ENCODE results near the gene SIRT6. TPM values are rescaled to one million over a fixed set of nuclear protein-coding genes. Genes with fewer than 3 reads are reported as not detected.

Gene SIRT6
- total RNA-seq, 1 experiment from 2014 or later = 18.0 TPM

DNA sequence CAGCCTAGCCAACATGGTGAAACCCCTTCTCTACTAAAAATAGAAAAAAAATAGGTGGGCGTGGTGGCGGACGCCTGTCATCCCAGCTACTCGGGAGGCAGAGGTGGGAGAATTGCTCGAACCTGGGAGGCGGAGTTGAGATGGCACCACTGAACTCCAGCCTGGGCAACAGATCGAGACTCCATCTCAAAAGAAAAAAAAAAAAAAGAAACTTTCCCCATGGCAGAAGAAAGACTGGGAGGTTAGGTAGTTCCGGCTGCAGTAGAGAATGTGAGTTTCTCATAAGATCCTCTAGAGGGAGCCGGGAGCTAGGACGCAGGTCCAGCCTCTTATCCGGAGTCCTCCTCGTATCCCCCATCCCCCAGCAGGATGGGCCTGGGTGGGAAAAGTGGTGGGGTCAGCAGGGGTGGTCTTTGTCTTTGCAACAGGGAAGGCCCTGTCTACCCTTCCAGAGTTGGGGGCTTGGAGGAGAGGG lies 42.1 kb downstream of the SIRT6 start:
- intact Hi-C loops (cut with micrococcal nuclease) = loop anchor here (5.0 kb wide), 1 partner anchor 47 kb away; no protein-coding TSS in a partner anchor
- BruUV-seq (replicated peaks) = no TSS peak
- no peaks in the 10 kb centered on the region for H4K20me1 ChIP-seq (ENCODE audit: low read length)
- no peak overlapping the region for H3K9ac ChIP-seq (ENCODE audit: low read length)
- ATAC-seq = peak; percentile 78
- H3K9me2 ChIP-seq (replicated peaks; ENCODE audit: low read length) = no peaks in the 10 kb centered on the region
- H3K36me3 ChIP-seq (ENCODE audit: low read depth, low read length) = no peaks in the 10 kb centered on the region
- peak overlapping the region; percentile 62 for H3K4me2 ChIP-seq (ENCODE audit: low read length)
- POLR2A ChIA-PET (ENCODE audit: unreplicated experiment) = no interaction called here
- H3K4me3 ChIP-seq (ENCODE audit: low read length) = 0 out of 2 replicates have a peak overlapping the region, but pooled peaks have one; percentile 21
- peak; percentile 64 for DNase-seq
- no peaks in the 10 kb centered on the region for H3K27me3 ChIP-seq (ENCODE audit: low read length)
- no peak overlapping the region for H2AFZ ChIP-seq (ENCODE audit: low read length)
- TF ChIP-seq, protein P1, sequence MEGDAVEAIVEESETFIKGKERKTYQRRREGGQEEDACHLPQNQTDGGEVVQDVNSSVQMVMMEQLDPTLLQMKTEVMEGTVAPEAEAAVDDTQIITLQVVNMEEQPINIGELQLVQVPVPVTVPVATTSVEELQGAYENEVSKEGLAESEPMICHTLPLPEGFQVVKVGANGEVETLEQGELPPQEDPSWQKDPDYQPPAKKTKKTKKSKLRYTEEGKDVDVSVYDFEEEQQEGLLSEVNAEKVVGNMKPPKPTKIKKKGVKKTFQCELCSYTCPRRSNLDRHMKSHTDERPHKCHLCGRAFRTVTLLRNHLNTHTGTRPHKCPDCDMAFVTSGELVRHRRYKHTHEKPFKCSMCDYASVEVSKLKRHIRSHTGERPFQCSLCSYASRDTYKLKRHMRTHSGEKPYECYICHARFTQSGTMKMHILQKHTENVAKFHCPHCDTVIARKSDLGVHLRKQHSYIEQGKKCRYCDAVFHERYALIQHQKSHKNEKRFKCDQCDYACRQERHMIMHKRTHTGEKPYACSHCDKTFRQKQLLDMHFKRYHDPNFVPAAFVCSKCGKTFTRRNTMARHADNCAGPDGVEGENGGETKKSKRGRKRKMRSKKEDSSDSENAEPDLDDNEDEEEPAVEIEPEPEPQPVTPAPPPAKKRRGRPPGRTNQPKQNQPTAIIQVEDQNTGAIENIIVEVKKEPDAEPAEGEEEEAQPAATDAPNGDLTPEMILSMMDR (conservative IDR thresholded peaks at IDR 0.05; ENCODE audit: low read depth, low read length) = peak; percentile 56
- TF ChIP-seq EZH2phosphoT487 (IDR thresholded peaks at IDR 0.05; ENCODE audit: borderline replicate concordance, low read length) = no peak
- TF ChIP-seq EZH2 (IDR thresholded peaks at IDR 0.05; ENCODE audit: low read length, unreplicated experiment) = no peak
- H3F3A ChIP-seq (ENCODE audit: low read length, unreplicated experiment) = no peaks in the 10 kb centered on the region
- H3K9me3 ChIP-seq (ENCODE audit: low read length) = no peaks in the 10 kb centered on the region
- no peak overlapping the region for H3K27ac ChIP-seq (ENCODE audit: low read length)
- H3K79me2 ChIP-seq (ENCODE audit: low read length) = no peaks in the 10 kb centered on the region
- H3K4me1 ChIP-seq (ENCODE audit: insufficient read depth, low read length) = peaks cover 5% of the 10 kb centered on the region
- CTCF ChIA-PET = interaction anchor here (0.7 to 0.9 kb wide), 3 partner anchors 9 to 249 kb away, joined by 3 to 5 read pairs (median 4); no protein-coding TSS in a partner anchor

DNA sequence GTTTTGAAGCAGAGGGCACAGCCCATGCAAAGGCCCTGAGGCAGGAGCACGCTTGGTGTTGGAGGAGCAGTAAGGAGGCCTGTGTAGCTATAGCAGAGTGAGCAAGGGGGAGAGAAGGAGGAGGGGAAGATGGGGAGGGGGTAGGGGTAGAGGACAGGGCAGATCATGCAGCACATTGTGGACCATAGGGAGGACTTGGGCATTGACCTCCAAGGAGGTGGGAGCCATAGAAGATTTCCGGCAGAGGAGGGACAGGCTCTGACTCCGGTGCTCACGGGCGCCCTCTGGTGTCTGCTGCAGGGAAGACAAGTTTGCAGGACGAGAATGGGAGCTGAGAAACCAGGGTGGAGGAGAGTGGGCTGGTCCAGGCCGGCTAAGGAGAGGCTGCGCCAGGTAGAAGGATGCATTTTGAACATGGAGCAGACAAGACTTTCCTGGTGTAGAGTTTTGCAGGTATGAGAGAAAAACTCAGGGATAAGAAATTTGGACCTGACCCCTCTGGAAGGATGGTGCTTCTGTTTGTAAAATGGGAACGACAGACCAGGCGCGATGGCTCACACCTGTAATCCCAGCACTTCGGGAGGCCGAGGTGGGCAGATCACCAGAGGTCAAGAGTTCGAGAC lies 42.6 kb downstream of the SIRT6 start:
- Histone ChIP-seq H3K36me3 (ENCODE audit: low read depth, low read length) (no peaks in the 10 kb centered on the region), H3K9me2 (replicated peaks; ENCODE audit: low read length) (no peaks in the 10 kb centered on the region), H3K9me3 (ENCODE audit: low read length) (no peaks in the 10 kb centered on the region), H3K9ac (ENCODE audit: low read length) (no peak overlapping the region), H2AFZ (ENCODE audit: low read length) (no peak overlapping the region), H3K4me2 (ENCODE audit: low read length) (peak overlapping the region; percentile 62), H3K27ac (ENCODE audit: low read length) (no peak overlapping the region), H4K20me1 (ENCODE audit: low read length) (no peaks in the 10 kb centered on the region), H3K4me3 (ENCODE audit: low read length) (0 out of 2 replicates have a peak overlapping the region, but pooled peaks have one; percentile 21), H3K79me2 (ENCODE audit: low read length) (no peaks in the 10 kb centered on the region), H3K27me3 (ENCODE audit: low read length) (no peaks in the 10 kb centered on the region), H3K4me1 (ENCODE audit: insufficient read depth, low read length) (peaks cover 3% of the 10 kb centered on the region), H3F3A (ENCODE audit: low read length, unreplicated experiment) (no peaks in the 10 kb centered on the region)
- DNase-seq (peak; percentile 71), ATAC-seq (peak; percentile 84)
- TF ChIP-seq EZH2phosphoT487 (IDR thresholded peaks at IDR 0.05; ENCODE audit: borderline replicate concordance, low read length) (no peak), EZH2 (IDR thresholded peaks at IDR 0.05; ENCODE audit: low read length, unreplicated experiment) (no peak)
- TF ChIP-seq, protein P1 (conservative IDR thresholded peaks at IDR 0.05; ENCODE audit: low read depth, low read length) = peak; percentile 73
- POLR2A ChIA-PET (ENCODE audit: unreplicated experiment) = no interaction called here
- BruUV-seq (replicated peaks) = no TSS peak
- CTCF ChIA-PET = interaction anchor here (0.7 to 0.9 kb wide), 2 partner anchors 9 to 35 kb away, joined by 3 to 4 read pairs; no protein-coding TSS in a partner anchor
- intact Hi-C loops (cut with micrococcal nuclease) = loop anchor here (5.0 kb wide), 1 partner anchor 48 kb away; no protein-coding TSS in a partner anchor

DNA sequence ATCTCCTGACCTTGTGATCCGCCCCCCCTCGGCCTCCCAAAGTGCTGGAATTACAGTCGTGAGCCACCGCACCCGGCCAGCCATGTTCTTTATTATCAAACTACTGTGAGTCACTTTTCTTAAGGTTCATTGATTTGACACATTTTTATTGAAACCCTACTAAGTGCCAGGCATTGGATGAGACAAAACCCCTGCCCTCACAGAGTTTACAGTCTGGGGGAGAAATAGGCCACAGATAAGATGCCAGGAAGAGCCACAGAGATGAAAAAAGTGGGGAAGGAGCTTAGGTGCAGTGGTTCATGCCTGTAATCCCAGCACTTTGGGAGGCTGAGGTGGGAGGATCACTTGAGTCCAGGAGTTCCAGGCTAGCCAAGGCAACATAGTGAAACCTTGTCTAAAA lies 43.9 kb downstream of the SIRT6 start:
- Histone ChIP-seq H3K27me3 (ENCODE audit: low read length) (no peaks in the 10 kb centered on the region), H3K27ac (ENCODE audit: low read length) (no peak overlapping the region), H3K36me3 (ENCODE audit: low read depth, low read length) (no peaks in the 10 kb centered on the region), H3K4me1 (ENCODE audit: insufficient read depth, low read length) (no peaks in the 10 kb centered on the region), H3K4me3 (ENCODE audit: low read length) (no peak overlapping the region), H3K9me2 (replicated peaks; ENCODE audit: low read length) (no peaks in the 10 kb centered on the region), H3F3A (ENCODE audit: low read length, unreplicated experiment) (no peaks in the 10 kb centered on the region), H3K79me2 (ENCODE audit: low read length) (no peaks in the 10 kb centered on the region), H3K9me3 (ENCODE audit: low read length) (no peaks in the 10 kb centered on the region), H3K9ac (ENCODE audit: low read length) (no peak overlapping the region), H4K20me1 (ENCODE audit: low read length) (no peaks in the 10 kb centered on the region), H2AFZ (ENCODE audit: low read length) (no peak overlapping the region), H3K4me2 (ENCODE audit: low read length) (no peak overlapping the region)
- ChIA-PET POLR2A (ENCODE audit: unreplicated experiment) (no interaction called here), CTCF (no interaction called here)
- BruUV-seq (replicated peaks) = no TSS peak
- intact Hi-C loops (cut with micrococcal nuclease) = no loop called here
- ATAC-seq (no peak), DNase-seq (no peak)
- TF ChIP-seq, protein P1 (conservative IDR thresholded peaks at IDR 0.05; ENCODE audit: low read depth, low read length) = no peak

All from PC-3 (cell line).